Measurements from ENCODE around the gene TMUB1. TPM values are rescaled to one million over a fixed set of nuclear protein-coding genes. Genes with fewer than 3 reads are reported as not detected.

TMUB1 gene
- total RNA-seq, 3 donors from 2014 or later (not counting 1 experiment from before 2014, with no cell fraction given), result 44.1 to 49.8 (median 47.3) TPM

GRCh38 chr7:151124899-151125399 lies 41.7 kb upstream of the TMUB1 start:
- Histone ChIP-seq H3K9me3 (ENCODE audit: control insufficient read depth, insufficient read depth, low read length) (no peaks in the 10 kb centered on the region), H3K36me3 (ENCODE audit: control insufficient read depth, insufficient read depth, low read length) (peaks cover 6% of the 10 kb centered on the region), H3K4me3 (ENCODE audit: low read length) (no peak overlapping the region), H3K4me1 (ENCODE audit: control insufficient read depth, insufficient read depth, low read length) (no peaks in the 10 kb centered on the region), H3K27ac (ENCODE audit: low read length) (no peak overlapping the region), H3K27me3 (ENCODE audit: control insufficient read depth, insufficient read depth, low read length) (no peaks in the 10 kb centered on the region)
- DNase-seq (no peak), ATAC-seq (no peak)
- Mint-ChIP-seq H3K36me3 (no peaks in the 10 kb centered on the region), H3K4me1 (peaks cover 0 to 6% of the 10 kb centered on the region in 2 donors), H3K27ac (no peak overlapping the region), H3K4me3 (no peak overlapping the region), H3K9me3 (no peaks in the 10 kb centered on the region), H3K27me3 (ENCODE audit: low read depth in 2 of 2) (no peaks in the 10 kb centered on the region)
- intact Hi-C loops (cut with micrococcal nuclease), result loop anchor here (1.0 to 2.0 kb wide), 3 partner anchors 47 to 178 kb away; no protein-coding TSS in a partner anchor
- 93% methylated on average over 14 of the region's 14 CpGs for WGBS (ENCODE audit: insufficient coverage)
- TF ChIP-seq CTCF (IDR thresholded peaks at IDR 0.05), result no peak

DNA sequence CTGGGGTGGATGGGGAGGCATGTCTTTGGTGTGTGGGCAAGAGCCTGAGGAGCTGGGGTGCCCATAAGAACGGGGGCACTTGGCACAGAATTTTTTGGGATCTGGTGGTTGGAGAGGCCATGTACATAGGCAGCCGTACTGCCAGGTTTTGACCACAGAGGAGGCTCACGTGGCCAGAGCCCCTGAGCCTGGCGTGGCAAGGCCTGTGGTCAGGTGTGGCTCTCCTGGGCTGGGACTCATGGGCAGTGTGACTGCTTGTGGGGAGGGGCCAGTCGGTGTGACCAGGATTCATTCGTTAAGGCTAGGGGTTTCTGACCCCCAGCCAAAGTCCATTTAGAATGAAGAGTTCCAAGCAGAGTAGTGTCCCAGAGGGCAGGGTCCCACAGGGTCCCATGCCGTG lies 41.2 kb upstream of the TMUB1 start:
- no peaks in the 10 kb centered on the region for H3K4me1 ChIP-seq (ENCODE audit: control insufficient read depth, insufficient read depth, low read length)
- H3K9me3 ChIP-seq (ENCODE audit: control insufficient read depth, insufficient read depth, low read length), result no peaks in the 10 kb centered on the region
- WGBS (ENCODE audit: insufficient coverage), result 92% methylated on average over 7 of the region's 7 CpGs
- no peak for DNase-seq
- no peak overlapping the region for H3K27ac ChIP-seq (ENCODE audit: low read length)
- ATAC-seq, result no peak
- no peaks in the 10 kb centered on the region for H3K27me3 ChIP-seq (ENCODE audit: control insufficient read depth, insufficient read depth, low read length)
- no peak for TF ChIP-seq CTCF (IDR thresholded peaks at IDR 0.05)
- no peak overlapping the region for H3K27ac Mint-ChIP-seq
- H3K27me3 Mint-ChIP-seq (ENCODE audit: low read depth in 2 of 2), result no peaks in the 10 kb centered on the region
- H3K4me3 Mint-ChIP-seq, result no peak overlapping the region
- no peaks in the 10 kb centered on the region for H3K9me3 Mint-ChIP-seq
- peaks cover 9% of the 10 kb centered on the region for H3K36me3 ChIP-seq (ENCODE audit: control insufficient read depth, insufficient read depth, low read length)
- H3K36me3 Mint-ChIP-seq, result no peaks in the 10 kb centered on the region
- H3K4me3 ChIP-seq (ENCODE audit: low read length), result no peak overlapping the region
- intact Hi-C loops (cut with micrococcal nuclease), result loop anchor here (1.0 to 2.0 kb wide), 3 partner anchors 48 to 178 kb away; no protein-coding TSS in a partner anchor
- H3K4me1 Mint-ChIP-seq, result peaks cover 0 to 6% of the 10 kb centered on the region in 2 donors

- no peaks in the 10 kb centered on the region for H3K9me3 ChIP-seq (ENCODE audit: control insufficient read depth, insufficient read depth, low read length)
- Mint-ChIP-seq H3K27ac (no peak overlapping the region), H3K9me3 (no peaks in the 10 kb centered on the region), H3K4me3 (no peak overlapping the region), H3K4me1 (peaks cover 0 to 6% of the 10 kb centered on the region in 2 donors), H3K36me3 (no peaks in the 10 kb centered on the region), H3K27me3 (ENCODE audit: low read depth in 2 of 2) (no peaks in the 10 kb centered on the region)
- H3K27me3 ChIP-seq (ENCODE audit: control insufficient read depth, insufficient read depth, low read length), result no peaks in the 10 kb centered on the region
- no peaks in the 10 kb centered on the region for H3K4me1 ChIP-seq (ENCODE audit: control insufficient read depth, insufficient read depth, low read length)
- DNase-seq (peak; percentile 78 to 93), ATAC-seq (peak; percentile 87 to 99 (median 98))
- WGBS (ENCODE audit: insufficient coverage), result 57% methylated on average over 24 of the region's 24 CpGs
- H3K27ac ChIP-seq (ENCODE audit: low read length), result no peak overlapping the region
- no peak overlapping the region for H3K4me3 ChIP-seq (ENCODE audit: low read length)
- TF ChIP-seq CTCF (IDR thresholded peaks at IDR 0.05), result peak; percentile 93
- intact Hi-C loops (cut with micrococcal nuclease), result loop anchor here (1.0 to 2.0 kb wide), 3 partner anchors 48 to 179 kb away; no protein-coding TSS in a partner anchor
- H3K36me3 ChIP-seq (ENCODE audit: control insufficient read depth, insufficient read depth, low read length), result peaks cover 10% of the 10 kb centered on the region
Measured at GRCh38 chr7:151123822-151124464, 40.6 kb upstream of the TMUB1 start.

Measured in natural killer cell (primary cell).